Measurements from ENCODE around the gene EI24.
"Not testable (repeated sequence)": the region's sequence is repeated elsewhere in the genome, so short reads cannot be mapped to it uniquely, and the experiment has no call there.

EI24 gene

DNA sequence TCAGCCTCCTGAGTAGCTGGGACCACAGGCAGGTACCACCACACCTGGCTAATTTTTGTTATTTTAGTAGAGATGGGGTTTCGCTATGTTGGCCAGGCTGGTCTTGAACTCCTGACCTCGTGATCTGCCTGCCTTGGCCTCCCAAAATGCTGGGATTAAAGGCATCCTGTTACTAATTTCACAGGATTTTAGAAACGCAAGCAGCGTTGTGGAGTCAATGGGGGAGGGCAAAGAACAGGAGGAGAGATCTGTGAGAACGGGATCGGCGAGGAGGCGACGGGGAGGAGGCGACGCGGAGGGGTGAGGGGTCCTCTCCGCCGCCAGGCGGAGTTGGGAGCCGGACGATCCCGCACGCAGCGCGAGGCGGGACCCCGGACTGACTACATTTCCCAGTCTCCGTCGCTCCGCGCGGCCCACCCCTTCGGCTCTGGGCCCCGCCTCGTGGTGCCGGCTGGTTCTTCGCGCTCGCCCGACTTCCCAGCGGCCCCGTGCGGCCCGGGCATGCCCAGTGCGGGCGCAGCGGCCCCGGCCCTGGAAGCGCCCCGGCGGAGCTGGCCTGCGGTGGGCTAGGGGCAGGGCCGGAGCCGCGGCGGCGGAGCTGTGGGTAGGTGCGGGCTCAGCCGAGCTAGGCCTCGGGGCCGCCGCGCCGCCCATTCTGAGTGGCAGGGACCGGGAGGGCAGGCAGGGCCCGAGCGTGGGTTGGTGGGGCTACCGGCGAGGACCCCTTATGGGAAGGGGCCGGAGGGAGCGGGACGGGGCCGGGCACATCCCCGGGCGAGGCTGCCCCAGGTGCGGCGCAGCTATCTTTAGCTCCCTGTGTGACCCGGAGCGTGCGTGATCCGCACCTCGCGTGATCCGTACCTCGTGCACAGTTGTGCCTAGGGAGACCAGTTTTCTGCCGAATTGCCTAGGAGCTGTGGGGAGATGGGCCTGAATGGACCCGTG lies at the start of gene EI24:
TSS of gene EI24 (plus strand) at position 508 of the 945 bp plus-strand sequence. CDS start 3,051 bp downstream, outside the sequence.
- peak; percentile 89 for DNase-seq (ENCODE audit: low spot score)

DNA sequence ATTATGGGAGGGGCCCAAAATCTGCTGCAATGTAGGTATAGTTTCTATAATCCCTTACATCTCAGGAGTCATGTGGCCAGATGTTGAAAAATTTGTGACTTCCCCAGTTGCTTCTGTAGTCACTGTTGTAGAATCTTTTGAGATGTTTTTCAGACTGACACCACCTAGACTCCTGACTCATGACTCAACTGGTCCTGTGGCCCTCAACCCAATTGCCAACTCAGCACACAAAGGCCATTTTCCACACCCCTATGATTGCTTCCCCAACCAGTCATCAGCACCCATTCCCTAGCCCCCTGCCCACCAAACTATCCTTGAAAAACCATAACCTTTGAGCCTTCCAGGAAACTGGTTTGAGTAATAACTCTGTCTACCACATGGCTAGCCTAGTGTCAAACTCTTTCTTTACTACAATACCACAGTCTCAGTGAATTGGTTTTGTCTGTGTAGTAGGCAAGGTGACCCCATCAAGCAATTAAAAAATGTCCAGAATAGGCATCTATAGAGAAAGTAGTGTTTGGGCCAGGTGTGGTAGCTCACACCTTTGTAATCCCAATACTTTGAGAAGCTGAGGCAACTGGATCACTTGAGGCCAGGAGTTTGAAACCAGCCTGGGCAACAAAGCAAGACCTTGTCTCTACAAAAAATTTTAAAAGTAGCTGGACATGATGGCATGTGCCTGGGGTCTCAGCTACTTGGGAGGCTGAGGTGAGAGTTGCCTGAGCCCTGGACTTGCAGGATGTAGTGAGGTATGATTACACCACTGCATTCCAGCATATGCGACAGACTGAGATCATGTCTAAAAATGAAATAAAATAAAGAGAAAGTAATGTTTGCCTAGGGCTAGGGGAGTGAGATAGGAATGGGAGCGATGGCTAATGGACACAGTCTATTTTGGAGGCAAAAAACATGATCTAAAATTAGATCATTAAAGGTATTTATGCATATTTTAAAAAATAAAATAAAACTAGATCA lies 49.1 kb upstream of the EI24 start:
- DNase-seq (ENCODE audit: low spot score): no peak

GRCh38 chr11:125525303-125525702 lies 44.0 kb upstream of the EI24 start:
- no peak for DNase-seq (ENCODE audit: low spot score)

DNA sequence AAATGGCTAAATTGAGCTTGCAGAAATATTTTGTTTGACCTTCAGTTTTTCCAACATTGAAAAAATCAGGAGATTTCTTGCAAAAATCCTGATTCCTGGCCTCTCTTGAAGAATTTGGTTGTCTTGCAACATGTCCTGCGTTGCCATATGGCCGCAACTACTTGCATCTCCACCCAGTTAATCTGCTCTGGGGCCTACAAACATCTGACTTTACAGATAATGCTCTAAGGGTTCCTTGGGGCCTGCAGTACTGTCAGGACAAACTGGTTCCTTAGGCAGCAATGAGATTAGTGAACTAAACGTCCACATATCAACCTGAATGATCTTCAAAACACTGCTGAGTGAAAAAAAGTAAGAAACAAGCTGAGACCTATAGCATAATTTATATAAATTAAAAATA lies 36.6 kb upstream of the EI24 start:
- no peak for DNase-seq (ENCODE audit: low spot score)

- DNase-seq (ENCODE audit: low spot score): no peak
Measured at GRCh38 chr11:125535585-125535984, 33.7 kb upstream of the EI24 start.

DNA sequence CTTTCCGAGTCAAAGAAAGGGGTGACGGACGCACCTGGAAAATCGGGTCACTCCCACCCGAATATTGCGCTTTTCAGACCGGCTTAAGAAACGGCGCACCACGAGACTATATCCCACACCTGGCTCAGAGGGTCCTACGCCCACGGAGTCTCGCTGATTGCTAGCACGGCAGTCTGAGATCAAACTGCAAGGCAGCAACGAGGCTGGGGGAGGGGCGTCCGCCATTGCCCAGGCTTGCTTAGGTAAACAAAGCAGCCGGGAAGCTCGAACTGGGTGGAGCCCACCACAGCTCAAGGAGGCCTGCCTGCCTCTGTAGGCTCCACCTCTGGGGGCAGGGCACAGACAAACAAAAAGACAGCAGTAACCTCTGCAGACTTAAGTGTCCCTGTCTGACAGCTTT lies 32.4 kb upstream of the EI24 start:
- not testable (repeated sequence) for DNase-seq (ENCODE audit: low spot score)

GRCh38 chr11:125542709-125543108 lies 26.6 kb upstream of the EI24 start:
- no peak for DNase-seq (ENCODE audit: low spot score)

GRCh38 chr11:125550780-125551179 lies 18.5 kb upstream of the EI24 start:
- DNase-seq (ENCODE audit: low spot score): no peak

DNA sequence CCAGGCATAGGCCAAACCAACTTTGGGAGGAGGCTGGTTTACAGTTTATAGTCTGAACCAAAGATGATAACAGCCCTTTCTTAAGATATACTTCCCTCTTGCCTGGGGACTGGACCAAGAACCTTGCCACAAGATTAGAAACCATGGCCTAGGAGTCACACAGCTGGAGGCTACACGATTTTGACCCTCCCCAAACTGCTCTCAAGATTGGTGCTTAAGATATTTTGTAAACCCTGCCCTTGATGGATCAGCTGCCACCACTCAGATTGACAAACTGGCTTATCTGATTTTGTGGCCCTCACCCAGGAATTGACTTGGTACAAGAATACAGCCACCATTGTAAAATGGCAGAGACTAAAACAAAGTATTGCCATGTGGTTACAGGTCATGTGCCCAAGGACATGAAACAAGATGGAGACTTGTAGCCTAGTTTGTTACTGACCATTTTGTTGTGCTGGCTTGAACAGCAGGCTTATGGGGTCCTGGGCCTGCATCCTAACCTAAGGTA lies 17.4 kb upstream of the EI24 start:
- no peak for DNase-seq (ENCODE audit: low spot score)

DNA sequence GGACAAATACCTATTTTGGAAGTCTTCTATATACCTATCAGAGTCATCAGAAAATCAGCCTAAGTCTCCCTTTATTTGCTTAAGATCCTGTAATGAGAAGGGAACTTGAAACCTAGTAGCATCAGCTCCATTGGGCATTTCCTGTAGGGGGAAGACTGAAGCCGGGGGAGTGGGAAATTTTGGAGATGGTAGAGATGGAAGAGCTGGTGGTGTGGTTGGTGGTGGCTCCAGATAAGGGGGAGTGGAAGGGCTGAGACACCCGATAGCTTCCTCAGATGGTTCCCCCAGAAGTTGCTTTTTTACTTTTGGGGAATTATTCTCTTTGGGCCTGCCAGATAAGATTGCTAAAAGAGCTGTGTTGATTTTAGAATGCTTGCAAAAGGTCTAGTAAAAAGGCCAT lies 16.4 kb upstream of the EI24 start:
- no peak for DNase-seq (ENCODE audit: low spot score)

DNA sequence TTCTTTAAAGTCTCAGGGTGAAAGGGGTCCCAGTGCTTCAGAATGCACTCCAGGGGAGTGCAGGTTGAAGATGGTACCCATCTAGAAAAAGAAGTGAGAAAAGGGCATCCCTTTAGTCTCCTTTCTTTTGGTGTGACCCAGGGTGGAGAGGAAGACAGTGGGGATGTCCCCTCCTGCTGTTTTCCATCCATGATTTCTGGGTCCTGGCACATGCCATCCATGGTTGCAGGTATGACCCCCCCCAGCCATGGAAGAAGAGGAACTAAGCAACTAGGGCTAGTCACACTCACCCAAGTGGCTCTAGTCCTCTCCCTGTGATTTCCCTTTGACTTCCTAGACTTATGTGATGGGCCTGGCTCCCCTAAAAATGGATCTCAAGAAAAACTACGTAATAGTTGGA lies 15.9 kb upstream of the EI24 start:
- no peak for DNase-seq (ENCODE audit: low spot score)

DNA sequence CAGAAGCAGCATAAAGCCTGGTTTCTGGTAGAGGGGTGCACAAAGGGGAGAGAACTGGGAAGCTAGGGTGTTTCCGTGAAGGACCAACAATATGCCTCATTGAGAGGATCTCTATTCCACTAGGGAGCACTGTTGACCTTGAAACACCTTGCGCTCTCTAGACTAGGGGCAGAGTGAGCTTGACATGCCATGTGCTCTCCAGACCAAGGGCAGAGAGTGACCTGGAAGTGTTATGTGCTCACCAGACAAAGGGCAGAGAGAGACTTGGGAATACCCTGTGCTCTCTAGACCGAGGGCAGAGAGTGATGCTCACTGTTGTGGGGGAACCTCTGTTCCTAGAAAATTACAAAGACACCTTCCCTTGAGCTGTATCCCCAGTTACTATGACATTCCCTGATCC lies 15.2 kb upstream of the EI24 start:
- DNase-seq (ENCODE audit: low spot score): no peak

- DNase-seq (ENCODE audit: low spot score): no peak
Measured at GRCh38 chr11:125559888-125560287, 9.4 kb upstream of the EI24 start.

- no peak for DNase-seq (ENCODE audit: low spot score)
Measured at GRCh38 chr11:125561924-125562323, 7.4 kb upstream of the EI24 start.

GRCh38 chr11:125562430-125562829 lies 6.8 kb upstream of the EI24 start:
- DNase-seq (ENCODE audit: low spot score): no peak

- DNase-seq (ENCODE audit: low spot score): no peak
Measured at GRCh38 chr11:125564357-125564756, 4.9 kb upstream of the EI24 start.

GRCh38 chr11:125566235-125566634 lies 3.0 kb upstream of the EI24 start:
- DNase-seq (ENCODE audit: low spot score): no peak

DNA sequence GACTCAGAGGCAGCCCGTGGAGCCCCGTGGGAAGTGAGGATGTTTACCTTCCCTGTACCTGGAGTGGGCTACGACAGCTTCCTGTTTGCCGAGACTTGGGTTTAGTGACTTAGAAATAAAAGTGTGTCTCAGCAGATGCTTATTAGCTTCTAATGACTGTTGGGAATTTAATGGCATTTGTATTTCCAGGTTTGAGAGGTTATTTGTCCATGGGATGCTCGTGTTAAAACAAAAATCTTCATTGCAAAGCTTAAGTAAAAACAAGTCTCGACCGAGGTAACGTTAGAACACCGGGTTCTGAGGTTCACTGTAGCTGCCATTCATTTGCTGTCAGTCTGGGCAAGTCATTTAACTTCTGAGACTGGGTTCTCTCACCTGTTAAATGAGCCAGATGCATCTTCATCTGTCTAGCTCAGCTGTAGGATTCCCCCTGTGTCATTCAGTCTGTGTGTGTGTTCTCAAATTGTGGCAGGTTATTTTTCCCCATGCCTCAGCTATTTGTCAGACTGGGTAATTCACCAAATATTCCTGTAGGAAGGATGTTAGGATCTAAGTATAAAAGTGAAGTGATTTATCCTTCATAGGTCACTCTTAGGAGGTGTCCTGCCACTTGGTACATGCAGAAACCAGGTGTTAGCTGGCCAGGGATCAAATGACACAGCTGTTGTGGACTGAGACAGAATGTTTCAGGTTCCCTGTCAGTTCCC lies 791 bp downstream of the EI24 start:
- no peak for DNase-seq (ENCODE audit: low spot score)

DNA sequence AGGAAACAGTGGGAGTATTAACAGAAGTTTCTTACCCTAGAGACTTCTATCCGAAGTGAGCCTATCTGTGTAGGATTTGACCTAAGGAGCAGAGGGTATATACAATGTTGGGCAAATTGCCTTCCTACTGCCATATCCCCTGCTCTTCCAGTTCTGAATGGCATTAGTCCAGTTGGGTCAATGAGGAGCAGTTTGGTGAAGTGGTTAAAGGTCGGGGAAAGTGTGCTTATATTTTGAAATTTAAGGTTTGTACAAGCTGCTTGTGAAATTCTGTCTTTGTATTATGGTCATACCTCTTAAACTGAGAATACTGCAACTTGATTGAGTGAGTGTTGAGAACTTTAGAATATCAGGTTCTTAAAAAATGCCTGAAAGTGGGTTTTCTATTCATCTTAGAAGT lies 1.7 kb downstream of the EI24 start:
- DNase-seq (ENCODE audit: low spot score): no peak

- no peak for DNase-seq (ENCODE audit: low spot score)
Measured at GRCh38 chr11:125572916-125573315, 3.6 kb downstream of the EI24 start.

DNA sequence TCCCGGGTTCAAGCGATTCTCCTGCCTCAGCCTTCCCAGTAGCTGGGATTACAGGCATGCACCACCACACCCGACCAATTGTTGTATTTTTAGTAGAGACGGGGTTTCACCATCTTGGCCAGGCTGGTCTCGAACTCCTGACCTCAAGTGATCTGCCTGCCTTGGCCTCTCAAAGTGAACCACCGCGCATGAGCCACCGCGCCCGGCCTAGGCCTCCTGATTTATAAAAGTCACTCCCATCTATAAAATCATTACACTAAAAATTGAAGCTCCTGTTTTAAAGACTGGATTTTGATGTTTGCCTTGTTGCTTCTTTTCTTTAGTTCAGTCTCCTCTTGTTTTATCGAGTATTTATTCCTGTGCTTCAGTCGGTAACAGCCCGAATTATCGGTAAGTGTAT lies 7.9 kb downstream of the EI24 start:
- not testable (repeated sequence) for DNase-seq (ENCODE audit: low spot score)

DNA sequence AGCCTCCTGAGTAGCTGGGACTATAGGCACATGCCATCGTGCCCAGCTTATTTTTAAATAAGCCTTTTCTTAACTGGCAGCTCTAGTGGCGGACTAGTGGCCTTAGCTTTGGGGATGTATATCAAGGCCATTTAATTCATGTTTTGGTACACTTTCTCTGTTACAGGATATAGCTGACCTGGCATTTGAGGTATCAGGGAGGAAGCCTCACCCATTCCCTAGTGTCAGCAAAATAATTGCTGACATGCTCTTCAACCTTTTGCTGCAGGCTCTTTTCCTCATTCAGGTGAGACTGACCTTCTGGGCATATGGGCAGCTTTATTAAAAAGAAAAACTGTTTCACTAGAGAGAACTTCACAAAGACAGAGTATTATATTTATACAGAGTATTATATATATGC lies 9.5 kb downstream of the EI24 start:
- DNase-seq (ENCODE audit: low spot score): no peak
